ENCODE results near the gene BLVRA.

DNA sequence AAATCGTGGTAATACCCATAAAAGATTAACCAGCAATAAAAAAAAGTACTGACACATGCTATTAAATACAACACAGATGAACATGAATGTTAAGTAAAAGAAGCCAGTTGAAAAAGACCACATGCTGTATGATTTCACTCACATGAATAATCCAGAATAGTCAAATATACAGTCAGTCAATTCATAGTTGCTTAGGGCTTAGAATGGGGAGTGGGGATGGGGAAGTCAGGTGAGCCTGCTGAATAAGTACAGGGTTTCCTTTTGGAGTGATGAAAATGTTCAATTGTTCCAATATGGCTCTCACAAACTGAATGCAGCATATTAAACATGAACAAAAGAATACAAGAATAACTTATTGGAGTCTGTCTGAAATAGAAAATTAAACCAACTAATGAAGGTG lies 31.0 kb upstream of the BLVRA start:
- TF ChIP-seq, protein P1, sequence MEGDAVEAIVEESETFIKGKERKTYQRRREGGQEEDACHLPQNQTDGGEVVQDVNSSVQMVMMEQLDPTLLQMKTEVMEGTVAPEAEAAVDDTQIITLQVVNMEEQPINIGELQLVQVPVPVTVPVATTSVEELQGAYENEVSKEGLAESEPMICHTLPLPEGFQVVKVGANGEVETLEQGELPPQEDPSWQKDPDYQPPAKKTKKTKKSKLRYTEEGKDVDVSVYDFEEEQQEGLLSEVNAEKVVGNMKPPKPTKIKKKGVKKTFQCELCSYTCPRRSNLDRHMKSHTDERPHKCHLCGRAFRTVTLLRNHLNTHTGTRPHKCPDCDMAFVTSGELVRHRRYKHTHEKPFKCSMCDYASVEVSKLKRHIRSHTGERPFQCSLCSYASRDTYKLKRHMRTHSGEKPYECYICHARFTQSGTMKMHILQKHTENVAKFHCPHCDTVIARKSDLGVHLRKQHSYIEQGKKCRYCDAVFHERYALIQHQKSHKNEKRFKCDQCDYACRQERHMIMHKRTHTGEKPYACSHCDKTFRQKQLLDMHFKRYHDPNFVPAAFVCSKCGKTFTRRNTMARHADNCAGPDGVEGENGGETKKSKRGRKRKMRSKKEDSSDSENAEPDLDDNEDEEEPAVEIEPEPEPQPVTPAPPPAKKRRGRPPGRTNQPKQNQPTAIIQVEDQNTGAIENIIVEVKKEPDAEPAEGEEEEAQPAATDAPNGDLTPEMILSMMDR (IDR thresholded peaks at IDR 0.05), result no peak
- TF ChIP-seq EP300 (IDR thresholded peaks at IDR 0.05), result no peak
- no peak for TF ChIP-seq POLR2AphosphoS5 (IDR thresholded peaks at IDR 0.05)
- TF ChIP-seq POLR2A (IDR thresholded peaks at IDR 0.05), result no peak
